ENCODE data around the gene KIAA1755. TPM values are rescaled to one million over a fixed set of nuclear protein-coding genes. Genes with fewer than 3 reads are reported as not detected.

The KIAA1755 gene
- total and polyA plus RNA-seq, 2 donors (not counting 1 experiment from before 2014, with no cell fraction given): not detected

GRCh38 chr20:38194971-38195504 is 65.5 kb downstream of the KIAA1755 start:
- CTCF ChIA-PET: interaction anchor here (1.6 to 8.3 kb wide), 3 partner anchors 21 to 138 kb away, joined by 4 to 61 read pairs (median 20); no protein-coding TSS in a partner anchor
- no peak overlapping the region for H3K27ac Mint-ChIP-seq
- no peak overlapping the region for H3K4me3 Mint-ChIP-seq

DNA sequence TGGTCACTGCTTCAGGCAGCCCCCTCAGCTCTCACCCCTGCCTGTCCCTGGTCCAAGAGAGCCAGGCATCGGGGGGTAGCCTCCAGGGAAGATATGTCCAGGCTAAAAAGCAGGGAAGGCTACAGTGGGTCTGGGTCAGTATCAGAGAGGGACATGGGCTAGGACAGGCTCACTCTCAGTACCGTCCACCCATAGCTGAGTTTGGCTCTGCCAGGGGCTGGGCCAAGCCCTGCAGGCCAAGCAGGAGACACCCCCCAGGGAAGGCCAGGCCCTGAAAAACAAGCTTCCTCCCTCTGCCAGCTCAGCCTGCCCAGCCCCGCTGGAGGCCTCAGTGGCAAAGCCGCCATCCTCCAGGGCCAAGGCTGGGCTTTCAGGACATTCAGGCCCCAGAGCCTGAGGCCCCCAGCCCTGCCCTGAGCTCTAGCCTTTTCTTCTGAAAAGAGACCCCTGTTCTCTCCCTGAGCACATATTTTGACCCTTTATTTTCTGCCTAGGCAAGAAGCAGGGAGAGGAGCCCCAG is 66.9 kb downstream of the KIAA1755 start:
- ATAC-seq (ENCODE audit: low read depth) (no peak), DNase-seq (no peak)
- Histone ChIP-seq H3K4me3 (ENCODE audit: control extremely low read depth in 1 of 5, extremely low read depth in 1 of 5, insufficient read depth in 1 of 5, low read depth in 2 of 5, low read length in 4 of 5) (no peak overlapping the region), H3K9ac (ENCODE audit: low read length) (no peak overlapping the region), H3K27me3 (replicated peaks in 1 of 4; ENCODE audit: control extremely low read depth in 1 of 4, control insufficient read depth in 3 of 4, insufficient read depth in 4 of 4, low read length in 3 of 4) (peaks cover 0 to 13% (median 3%) of the 10 kb centered on the region in 4 experiments), H3K36me3 (replicated peaks in 1 of 2; ENCODE audit: control extremely low read depth in 1 of 2, control insufficient read depth in 1 of 2, extremely low read depth in 1 of 2, insufficient read depth in 2 of 2, low read length in 1 of 2) (no peaks in the 10 kb centered on the region), H3K4me2 (replicated peaks; ENCODE audit: low read depth, low read length, poor library complexity, severe bottlenecking) (no peak overlapping the region), H4K20me1 (ENCODE audit: control insufficient read depth, insufficient read depth, low read length, poor library complexity, severe bottlenecking) (no peaks in the 10 kb centered on the region), H3K9me3 (ENCODE audit: control extremely low read depth in 1 of 3, control insufficient read depth in 2 of 3, insufficient read depth in 1 of 3, low read length in 2 of 3) (no peaks in the 10 kb centered on the region), H3K79me2 (ENCODE audit: control insufficient read depth, insufficient read depth, low read length) (no peaks in the 10 kb centered on the region), H3K27ac (ENCODE audit: low read length in 2 of 2) (no peak overlapping the region), H3K4me1 (ENCODE audit: control insufficient read depth in 2 of 2, insufficient read depth in 2 of 2, low read length in 2 of 2) (peaks cover 0 to 3% of the 10 kb centered on the region in 2 donors), H2AFZ (ENCODE audit: insufficient read depth, low read depth, low read length, poor library complexity, severe bottlenecking) (no peak overlapping the region)
- no peaks in the 10 kb centered on the region for H3K9me3 Mint-ChIP-seq (ENCODE audit: insufficient read depth)
- H3K4me1 Mint-ChIP-seq: peaks cover 26% of the 10 kb centered on the region
- peaks cover 16% of the 10 kb centered on the region for H3K27me3 Mint-ChIP-seq
- WGBS (ENCODE audit: insufficient coverage): 96% methylated on average over 3 of the region's 4 CpGs
- intact Hi-C loops (cut with micrococcal nuclease): no loop called here
- H3K4me3 Mint-ChIP-seq: no peak overlapping the region
- CTCF ChIA-PET: interaction anchor here (2.2 kb wide), 1 partner anchor 28 kb away, joined by 6 read pairs; no protein-coding TSS in a partner anchor
- POLR2A ChIA-PET: no interaction called here
- TF ChIP-seq EZH2 (IDR thresholded peaks at IDR 0.05; ENCODE audit: borderline replicate concordance, insufficient read depth, low read depth, low read length, poor library complexity, severe bottlenecking): no peak
- TF ChIP-seq, protein P1, sequence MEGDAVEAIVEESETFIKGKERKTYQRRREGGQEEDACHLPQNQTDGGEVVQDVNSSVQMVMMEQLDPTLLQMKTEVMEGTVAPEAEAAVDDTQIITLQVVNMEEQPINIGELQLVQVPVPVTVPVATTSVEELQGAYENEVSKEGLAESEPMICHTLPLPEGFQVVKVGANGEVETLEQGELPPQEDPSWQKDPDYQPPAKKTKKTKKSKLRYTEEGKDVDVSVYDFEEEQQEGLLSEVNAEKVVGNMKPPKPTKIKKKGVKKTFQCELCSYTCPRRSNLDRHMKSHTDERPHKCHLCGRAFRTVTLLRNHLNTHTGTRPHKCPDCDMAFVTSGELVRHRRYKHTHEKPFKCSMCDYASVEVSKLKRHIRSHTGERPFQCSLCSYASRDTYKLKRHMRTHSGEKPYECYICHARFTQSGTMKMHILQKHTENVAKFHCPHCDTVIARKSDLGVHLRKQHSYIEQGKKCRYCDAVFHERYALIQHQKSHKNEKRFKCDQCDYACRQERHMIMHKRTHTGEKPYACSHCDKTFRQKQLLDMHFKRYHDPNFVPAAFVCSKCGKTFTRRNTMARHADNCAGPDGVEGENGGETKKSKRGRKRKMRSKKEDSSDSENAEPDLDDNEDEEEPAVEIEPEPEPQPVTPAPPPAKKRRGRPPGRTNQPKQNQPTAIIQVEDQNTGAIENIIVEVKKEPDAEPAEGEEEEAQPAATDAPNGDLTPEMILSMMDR (IDR thresholded peaks at IDR 0.05): no peak
- no peak overlapping the region for H3K27ac Mint-ChIP-seq

More at GRCh38 chr20:38194971-38195504, 65.5 kb downstream of the KIAA1755 start:
- ATAC-seq (ENCODE audit: low read depth): no peak
- peaks cover 0 to 13% (median 3%) of the 10 kb centered on the region in 4 experiments for H3K27me3 ChIP-seq (replicated peaks in 1 of 4; ENCODE audit: control extremely low read depth in 1 of 4, control insufficient read depth in 3 of 4, insufficient read depth in 4 of 4, low read length in 3 of 4)
- H4K20me1 ChIP-seq (ENCODE audit: control insufficient read depth, insufficient read depth, low read length, poor library complexity, severe bottlenecking): no peaks in the 10 kb centered on the region
- Mint-ChIP-seq H3K27me3 (peaks cover 16% of the 10 kb centered on the region), H3K9me3 (ENCODE audit: insufficient read depth) (no peaks in the 10 kb centered on the region), H3K4me1 (peaks cover 26% of the 10 kb centered on the region)
- POLR2A ChIA-PET: no interaction called here
- H3K4me3 ChIP-seq (ENCODE audit: control extremely low read depth in 1 of 5, extremely low read depth in 1 of 5, insufficient read depth in 1 of 5, low read depth in 2 of 5, low read length in 4 of 5): no peak overlapping the region
- H2AFZ ChIP-seq (ENCODE audit: insufficient read depth, low read depth, low read length, poor library complexity, severe bottlenecking): no peak overlapping the region
- H3K4me2 ChIP-seq (replicated peaks; ENCODE audit: low read depth, low read length, poor library complexity, severe bottlenecking): no peak overlapping the region
- 91% methylated on average over 4 of the region's 5 CpGs for WGBS (ENCODE audit: insufficient coverage)
- no peak overlapping the region for H3K27ac ChIP-seq (ENCODE audit: low read length in 2 of 2)
- TF ChIP-seq EZH2 (IDR thresholded peaks at IDR 0.05; ENCODE audit: borderline replicate concordance, insufficient read depth, low read depth, low read length, poor library complexity, severe bottlenecking): no peak
- H3K36me3 ChIP-seq (replicated peaks in 1 of 2; ENCODE audit: control extremely low read depth in 1 of 2, control insufficient read depth in 1 of 2, extremely low read depth in 1 of 2, insufficient read depth in 2 of 2, low read length in 1 of 2): no peaks in the 10 kb centered on the region
- intact Hi-C loops (cut with micrococcal nuclease): no loop called here
- no peaks in the 10 kb centered on the region for H3K9me3 ChIP-seq (ENCODE audit: control extremely low read depth in 1 of 3, control insufficient read depth in 2 of 3, insufficient read depth in 1 of 3, low read length in 2 of 3)
- no peaks in the 10 kb centered on the region for H3K79me2 ChIP-seq (ENCODE audit: control insufficient read depth, insufficient read depth, low read length)
- peaks cover 0 to 3% of the 10 kb centered on the region in 2 donors for H3K4me1 ChIP-seq (ENCODE audit: control insufficient read depth in 2 of 2, insufficient read depth in 2 of 2, low read length in 2 of 2)
- DNase-seq: no peak
- H3K9ac ChIP-seq (ENCODE audit: low read length): no peak overlapping the region
